Rectal smooth muscle tissue (tissue), 1 donor: Measurements from ENCODE around the gene ASCL4.

Experiments used
- H3K27ac ChIP-seq: one replicate; pipeline ENCODE4 v1.7.0; 2013; ENCODE audit warnings: low read depth, low read length, inconsistent platforms
- H3K27me3 ChIP-seq: one replicate; pipeline ENCODE4 v1.7.0; 2013; ENCODE audit warnings: low read length; ENCODE audit not compliant: control insufficient read depth, insufficient read depth
- H3K36me3 ChIP-seq: one replicate; pipeline ENCODE4 v1.7.0; 2013; ENCODE audit warnings: low read length; ENCODE audit not compliant: control insufficient read depth, insufficient read depth
- H3K4me1 ChIP-seq: one replicate; pipeline ENCODE4 v1.7.0; 2013; ENCODE audit warnings: low read length; ENCODE audit not compliant: control insufficient read depth, insufficient read depth
- H3K4me3 ChIP-seq: one replicate; pipeline ENCODE4 v1.7.0; 2013; ENCODE audit warnings: low read length
- H3K9ac ChIP-seq: one replicate; pipeline ENCODE4 v1.7.0; 2013; ENCODE audit warnings: low read length

ASCL4 gene

DNA sequence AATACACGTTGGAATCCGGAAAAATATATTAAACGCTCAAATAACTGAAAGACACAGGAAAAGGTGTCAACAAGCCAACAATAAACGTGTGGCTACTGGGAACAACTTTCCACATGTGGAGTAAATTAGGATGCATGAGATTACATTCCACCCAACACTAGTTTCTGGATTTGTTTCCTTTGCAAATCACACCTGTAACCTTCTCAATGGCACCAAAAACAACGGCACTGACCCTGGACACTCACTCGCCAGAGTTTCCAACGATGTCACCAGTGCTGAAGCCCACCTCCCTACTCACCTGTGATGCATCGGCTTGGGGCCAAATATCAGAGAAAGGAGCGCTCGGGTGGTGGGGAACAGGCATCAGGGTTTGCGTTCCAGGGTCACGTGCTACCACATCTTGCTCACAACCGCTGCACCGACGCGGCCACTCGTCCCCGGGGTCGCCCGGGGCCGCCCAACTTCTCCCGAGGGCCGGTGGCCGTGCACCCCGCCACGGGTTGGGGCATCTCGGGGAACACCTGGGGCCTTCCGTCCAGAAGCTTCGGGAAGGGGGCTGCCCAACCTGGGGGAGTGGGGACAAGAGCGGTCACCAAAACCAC lies 14.2 kb upstream of the ASCL4 start:
- Histone ChIP-seq H3K27me3 (no peaks in the 10 kb centered on the region), H3K9ac (peak overlapping the region; percentile 76), H3K4me1 (peaks cover 23% of the 10 kb centered on the region), H3K4me3 (peak overlapping the region; percentile 94), H3K36me3 (peaks cover 3% of the 10 kb centered on the region), H3K27ac (peak overlapping the region; percentile 43)

DNA sequence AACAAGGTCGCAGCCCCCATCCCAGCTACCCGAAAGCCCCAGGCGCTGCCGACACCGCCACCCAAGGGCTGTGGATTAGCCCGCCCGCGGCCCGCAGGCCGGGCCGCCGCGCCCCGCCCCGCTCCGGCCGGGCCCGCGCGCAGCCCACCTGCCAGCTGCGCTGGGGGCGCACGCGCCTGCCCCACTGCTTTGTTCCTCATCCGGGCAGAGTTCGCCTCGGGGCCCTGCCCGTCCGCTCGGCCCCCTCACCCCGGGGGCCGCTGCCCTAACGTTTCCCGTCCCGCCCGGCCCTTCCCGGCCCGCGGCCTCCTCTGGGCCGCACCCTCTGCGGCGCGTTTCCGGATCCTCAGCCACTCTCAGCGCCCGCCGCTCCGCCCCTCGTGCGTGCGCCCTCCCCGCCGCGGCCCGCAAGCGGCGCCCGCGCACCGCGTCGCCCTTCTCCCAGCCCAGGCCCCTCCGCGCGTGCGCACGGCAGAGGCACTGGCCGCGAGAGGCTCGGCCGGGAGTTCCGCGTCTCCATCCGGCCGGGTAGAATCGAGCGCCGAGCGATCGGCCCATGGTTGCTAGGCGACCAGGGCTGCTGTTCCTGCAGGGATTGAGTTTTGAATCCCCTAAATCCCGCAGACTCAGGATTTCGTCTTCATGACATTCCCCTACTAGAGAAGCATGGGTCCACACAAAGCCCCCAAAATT lies 13.5 kb upstream of the ASCL4 start, which contains the start of gene PRDM4:
TSS of gene PRDM4 (minus strand) at position 329 of the 693 bp plus-strand sequence. CDS start 622 bp downstream, outside the sequence.
- Histone ChIP-seq H3K9ac (peak within 1 kb of the TSS; percentile 76), H3K36me3 (peaks cover 3% of the 10 kb centered on the region), H3K27me3 (no peaks in the 10 kb centered on the region), H3K4me1 (peaks cover 23% of the 10 kb centered on the region), H3K27ac (peak within 1 kb of the TSS; percentile 43), H3K4me3 (peak within 1 kb of the TSS; percentile 94)

DNA sequence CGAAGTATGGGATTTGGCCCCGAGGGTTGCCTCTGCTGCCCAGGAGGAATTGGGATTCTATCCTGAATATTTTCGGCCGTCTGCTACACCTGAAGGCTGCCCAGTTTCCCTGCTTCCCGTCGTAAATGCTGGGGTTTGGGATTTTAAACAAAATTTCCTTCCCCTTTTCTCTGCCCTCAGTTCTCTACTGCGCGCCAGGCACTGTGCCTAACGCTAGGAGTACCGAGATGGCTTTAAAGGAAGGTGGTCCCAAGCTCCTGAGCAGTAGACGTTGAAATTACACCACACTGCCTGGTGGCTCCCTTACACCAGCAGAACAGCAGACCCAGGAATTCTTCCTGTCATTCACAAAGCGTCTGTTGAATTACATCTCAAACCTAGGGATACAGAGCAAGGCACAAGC lies 13.0 kb upstream of the ASCL4 start:
- Histone ChIP-seq H3K36me3 (peaks cover 3% of the 10 kb centered on the region), H3K4me3 (peak overlapping the region; percentile 92), H3K27me3 (no peaks in the 10 kb centered on the region), H3K9ac (peak overlapping the region; percentile 26), H3K4me1 (peaks cover 23% of the 10 kb centered on the region), H3K27ac (peak overlapping the region; percentile 30)

- Histone ChIP-seq H3K4me3 (no peak overlapping the region), H3K27ac (no peak overlapping the region), H3K4me1 (peaks cover 23% of the 10 kb centered on the region), H3K9ac (no peak overlapping the region), H3K27me3 (no peaks in the 10 kb centered on the region), H3K36me3 (no peaks in the 10 kb centered on the region)
Observed at GRCh38 chr12:107762874-107763273, 11.6 kb upstream of the ASCL4 start.

DNA sequence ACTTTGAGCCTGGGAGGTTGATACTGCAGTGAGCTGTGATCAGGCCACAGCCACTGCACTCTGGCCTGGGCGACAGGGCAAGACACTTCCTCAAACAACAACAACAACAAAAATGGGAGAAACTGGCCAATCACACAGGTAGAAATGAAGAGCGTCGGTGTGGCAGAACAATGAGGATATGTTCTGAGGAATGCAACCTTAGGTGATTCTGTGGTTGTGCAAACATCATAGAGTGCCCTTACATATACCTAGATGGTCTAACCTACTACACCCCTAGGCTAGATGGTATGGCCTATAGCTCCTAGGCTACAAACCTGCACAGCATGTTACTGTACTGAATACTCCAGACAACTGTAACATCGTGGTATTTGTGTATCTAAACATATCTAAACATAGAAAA lies 9.9 kb upstream of the ASCL4 start:
- no peaks in the 10 kb centered on the region for H3K36me3 ChIP-seq
- H3K27me3 ChIP-seq, result no peaks in the 10 kb centered on the region
- H3K9ac ChIP-seq, result no peak overlapping the region
- H3K4me3 ChIP-seq, result no peak overlapping the region
- H3K4me1 ChIP-seq, result peaks cover 11% of the 10 kb centered on the region
- no peak overlapping the region for H3K27ac ChIP-seq

DNA sequence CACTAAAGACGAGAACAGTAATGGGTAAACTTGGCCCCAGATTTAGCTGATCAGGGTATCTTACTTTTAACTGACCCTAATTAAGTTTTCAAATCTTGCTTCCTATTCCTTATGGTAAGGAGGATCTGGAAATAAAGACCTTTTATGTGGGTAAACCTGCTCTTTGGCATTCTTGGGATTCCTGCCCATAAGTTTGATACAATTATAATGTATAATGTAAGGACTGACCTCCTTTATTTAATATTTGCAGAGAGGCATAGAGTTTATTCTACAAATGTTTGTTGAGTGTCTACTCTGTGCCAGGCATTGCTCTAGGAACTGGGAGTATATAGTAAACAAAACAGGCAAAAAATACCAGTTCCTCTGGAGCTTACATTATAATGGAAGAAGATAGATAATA lies 9.2 kb upstream of the ASCL4 start:
- no peaks in the 10 kb centered on the region for H3K27me3 ChIP-seq
- H3K27ac ChIP-seq, result no peak overlapping the region
- no peak overlapping the region for H3K4me3 ChIP-seq
- no peak overlapping the region for H3K9ac ChIP-seq
- H3K36me3 ChIP-seq, result no peaks in the 10 kb centered on the region
- peaks cover 5% of the 10 kb centered on the region for H3K4me1 ChIP-seq

DNA sequence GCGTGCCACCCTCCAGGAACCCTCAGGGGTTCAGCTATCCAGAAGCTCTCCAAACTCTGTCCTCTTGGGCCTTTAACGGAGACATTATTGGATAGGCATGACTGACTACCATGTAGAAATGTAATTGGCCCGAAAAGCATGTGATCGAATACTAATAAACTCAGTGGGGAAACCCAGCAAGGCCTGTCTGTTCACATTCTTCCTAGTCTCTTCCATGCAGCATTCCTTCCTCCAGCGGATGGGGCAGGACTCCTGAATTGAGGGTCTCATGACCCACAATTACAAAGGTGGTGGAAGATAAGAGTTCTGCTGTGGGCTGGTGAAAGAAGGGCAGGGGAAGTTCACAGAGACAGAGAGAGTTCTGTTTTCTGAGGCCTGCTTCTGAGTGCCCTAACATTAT lies 7.0 kb upstream of the ASCL4 start:
- Histone ChIP-seq H3K36me3 (no peaks in the 10 kb centered on the region), H3K4me1 (no peaks in the 10 kb centered on the region), H3K9ac (no peak overlapping the region), H3K27ac (no peak overlapping the region), H3K4me3 (no peak overlapping the region), H3K27me3 (no peaks in the 10 kb centered on the region)

DNA sequence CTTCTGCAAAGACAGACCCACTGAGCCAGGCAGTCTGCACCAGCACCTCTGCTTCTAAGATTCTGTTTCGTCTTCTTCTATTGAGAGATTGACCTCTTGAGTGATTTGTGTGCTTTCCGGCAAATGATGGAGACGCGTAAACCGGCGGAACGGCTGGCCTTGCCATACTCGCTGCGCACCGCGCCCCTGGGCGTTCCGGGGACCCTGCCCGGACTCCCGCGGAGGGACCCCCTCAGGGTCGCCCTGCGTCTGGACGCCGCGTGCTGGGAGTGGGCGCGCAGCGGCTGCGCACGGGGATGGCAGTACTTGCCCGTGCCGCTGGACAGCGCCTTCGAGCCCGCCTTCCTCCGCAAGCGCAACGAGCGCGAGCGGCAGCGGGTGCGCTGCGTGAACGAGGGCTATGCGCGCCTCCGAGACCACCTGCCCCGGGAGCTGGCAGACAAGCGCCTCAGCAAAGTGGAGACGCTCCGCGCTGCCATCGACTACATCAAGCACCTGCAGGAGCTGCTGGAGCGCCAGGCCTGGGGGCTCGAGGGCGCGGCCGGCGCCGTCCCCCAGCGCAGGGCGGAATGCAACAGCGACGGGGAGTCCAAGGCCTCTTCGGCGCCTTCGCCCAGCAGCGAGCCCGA lies 703 bp downstream of the ASCL4 start:
- no peaks in the 10 kb centered on the region for H3K36me3 ChIP-seq
- H3K9ac ChIP-seq, result no peak overlapping the region
- H3K27ac ChIP-seq, result no peak overlapping the region
- H3K4me3 ChIP-seq, result no peak overlapping the region
- H3K4me1 ChIP-seq, result no peaks in the 10 kb centered on the region
- peaks cover 2% of the 10 kb centered on the region for H3K27me3 ChIP-seq

DNA sequence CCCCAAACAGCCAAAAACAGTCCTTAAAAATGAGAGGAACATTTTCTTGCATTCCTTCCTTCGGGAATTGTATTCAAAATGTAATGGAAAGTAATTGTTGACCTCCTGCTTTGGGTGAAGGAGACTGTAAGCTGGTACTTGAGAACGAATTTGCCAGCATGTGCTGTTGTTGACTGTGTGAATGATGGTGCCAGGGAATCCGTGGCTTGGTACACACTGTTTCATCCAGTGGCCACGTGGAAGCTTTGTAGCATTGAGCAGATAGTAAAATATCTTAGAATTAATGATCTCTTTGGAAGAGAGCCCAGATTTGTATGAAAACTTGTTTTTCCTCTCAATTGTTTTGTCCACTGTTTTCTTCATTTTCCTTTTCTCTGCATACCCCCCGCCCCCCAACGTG lies 1.7 kb downstream of the ASCL4 start:
- Histone ChIP-seq H3K27ac (no peak overlapping the region), H3K9ac (no peak overlapping the region), H3K4me3 (no peak overlapping the region), H3K27me3 (peaks cover 2% of the 10 kb centered on the region), H3K4me1 (no peaks in the 10 kb centered on the region), H3K36me3 (no peaks in the 10 kb centered on the region)

DNA sequence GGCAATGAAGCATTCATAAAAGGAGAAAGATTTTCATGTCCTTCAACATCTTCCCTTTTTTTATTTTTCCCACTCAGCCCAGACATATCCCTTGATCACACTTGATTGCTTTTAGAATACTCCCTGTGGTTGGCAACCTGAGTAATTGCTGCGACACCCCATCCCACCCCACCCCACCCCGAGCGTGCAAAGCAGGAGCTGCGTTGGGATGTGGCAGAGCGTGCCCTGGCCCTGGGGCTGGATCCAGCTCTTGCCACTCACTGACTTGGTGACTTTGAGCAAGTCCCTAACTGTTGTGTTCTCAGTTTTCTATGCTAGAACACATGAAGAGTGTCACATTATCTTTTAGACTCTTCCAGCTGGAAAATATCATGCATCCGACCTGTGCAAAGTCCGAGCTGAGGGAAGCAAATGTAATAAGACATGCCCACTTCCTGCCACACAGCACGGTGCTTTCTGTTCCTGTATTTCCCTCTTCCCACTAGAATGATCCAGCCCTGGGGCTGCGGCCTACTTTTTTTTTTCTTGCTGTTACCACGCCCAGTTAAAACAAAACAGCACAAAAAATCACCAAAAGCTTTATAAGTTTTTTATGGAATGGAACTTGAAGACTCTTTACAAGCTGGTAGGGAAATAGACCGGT lies 4.0 kb downstream of the ASCL4 start:
- H3K27ac ChIP-seq, result no peak overlapping the region
- no peaks in the 10 kb centered on the region for H3K4me1 ChIP-seq
- H3K36me3 ChIP-seq, result no peaks in the 10 kb centered on the region
- no peak overlapping the region for H3K4me3 ChIP-seq
- peaks cover 2% of the 10 kb centered on the region for H3K27me3 ChIP-seq
- no peak overlapping the region for H3K9ac ChIP-seq

DNA sequence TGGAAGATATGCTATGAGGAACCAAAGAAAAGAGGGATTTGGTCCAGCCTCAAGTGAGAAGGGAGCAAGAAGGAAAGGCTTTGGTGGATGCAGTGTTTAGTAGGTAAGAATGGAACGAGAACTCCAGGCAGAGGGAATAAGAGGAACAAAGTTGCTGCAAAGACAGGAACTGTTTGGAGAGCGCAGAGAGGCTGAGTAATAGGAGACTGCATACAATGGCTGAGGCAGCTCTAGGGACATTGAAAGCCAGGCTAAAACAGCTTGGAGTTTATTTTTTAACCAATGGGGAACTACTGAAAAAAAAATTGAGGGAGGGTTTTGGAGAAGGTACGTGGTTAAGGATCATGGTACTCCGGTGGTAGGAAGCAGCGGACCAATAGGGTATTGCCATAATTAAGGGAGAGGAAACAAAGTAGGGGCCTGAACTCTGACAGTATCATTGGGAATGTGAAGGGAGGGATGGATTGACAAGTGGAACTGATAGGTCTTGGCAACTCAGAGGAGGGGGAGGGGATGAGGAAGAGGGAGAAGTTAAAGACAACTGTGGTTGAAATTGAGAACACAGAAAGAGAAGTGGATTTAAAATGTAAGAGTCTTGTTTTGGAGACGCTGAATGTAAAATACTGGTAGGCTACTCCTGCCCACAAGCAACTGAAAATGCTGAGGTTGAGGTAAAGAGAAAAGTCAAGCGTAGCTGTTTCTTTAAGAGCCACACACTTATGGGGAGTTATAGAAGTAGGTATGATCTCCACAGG lies 4.8 kb downstream of the ASCL4 start:
- Histone ChIP-seq H3K9ac (no peak overlapping the region), H3K4me1 (no peaks in the 10 kb centered on the region), H3K4me3 (no peak overlapping the region), H3K36me3 (no peaks in the 10 kb centered on the region), H3K27me3 (peaks cover 2% of the 10 kb centered on the region), H3K27ac (no peak overlapping the region)

- no peak overlapping the region for H3K9ac ChIP-seq
- no peak overlapping the region for H3K4me3 ChIP-seq
- no peak overlapping the region for H3K27ac ChIP-seq
- H3K4me1 ChIP-seq, result no peaks in the 10 kb centered on the region
- no peaks in the 10 kb centered on the region for H3K27me3 ChIP-seq
- H3K36me3 ChIP-seq, result no peaks in the 10 kb centered on the region
Observed at GRCh38 chr12:107780298-107780697, 5.8 kb downstream of the ASCL4 start.
